Omental fat pad (tissue), 4 donors: ENCODE data around the gene RAD23A. TPM values are rescaled to one million over a fixed set of nuclear protein-coding genes. Genes with fewer than 3 reads are reported as not detected.

Source experiments
- ATAC-seq: fragments of 150-250 bp; one replicate; pipeline ENCODE4 v1.9.1; 2016; ENCODE audit warnings: mild to moderate bottlenecking, moderate library complexity; ENCODE audit not compliant: low FRiP score
- DNase-seq: peaks from one replicate; pipeline ENCODE4 v3.0.0-alpha.2; 2019; ENCODE audit warnings: low spot score
- CTCF ChIP-seq, 3 donors: fragments of 450-650 bp; IDR thresholded peaks; one replicate each; pipeline ENCODE4 v1.5.1; 2016 to 2017; ENCODE audit warnings: antibody characterized with exemption in 3 of 3, mild to moderate bottlenecking in 3 of 3, moderate library complexity in 2 of 3
- total RNA-seq, 4 donors: library from RNA; depleted of rRNA; stranded (reverse); fragments of >200 nt; gene quantifications; one replicate each; pipeline ENCODE4 v1.1.0, GENCODE V29; 2016

Gene RAD23A
- 100 to 1,000 TPM in 1 of 4 donors, 10 to 100 TPM in 3; 65.6 to 119 (median 91.1) TPM for total RNA-seq

GRCh38 chr19:12945479-12946091 is at the start of gene RAD23A:
TSS of gene RAD23A (plus strand) at chr19:12945862. CDS start at chr19:12945949, 87 bp downstream.
- TF ChIP-seq CTCF (IDR thresholded peaks at IDR 0.05), result no peak
- peak; percentile 91 for ATAC-seq
- peak; percentile 98 for DNase-seq

GRCh38 chr19:12896460-12896859 is 49.2 kb upstream of the RAD23A start:
- TF ChIP-seq CTCF (IDR thresholded peaks at IDR 0.05), result no peak
- no peak for DNase-seq
- no peak for ATAC-seq

GRCh38 chr19:12899891-12900518 is 45.7 kb upstream of the RAD23A start:
- TF ChIP-seq CTCF (IDR thresholded peaks at IDR 0.05), result no peak
- ATAC-seq (no peak), DNase-seq (no peak)

- TF ChIP-seq CTCF (IDR thresholded peaks at IDR 0.05), result no peak
- ATAC-seq (no peak), DNase-seq (no peak)
Observed at GRCh38 chr19:12907166-12907565, 38.5 kb upstream of the RAD23A start.

- ATAC-seq, result no peak
Observed at GRCh38 chr19:12912571-12912970, 33.1 kb upstream of the RAD23A start.

GRCh38 chr19:12913011-12913561 is 32.6 kb upstream of the RAD23A start:
- ATAC-seq, result peak; percentile 57
- no peak for TF ChIP-seq CTCF (IDR thresholded peaks at IDR 0.05)
- DNase-seq, result no peak

More at GRCh38 chr19:12912571-12912970, 33.1 kb upstream of the RAD23A start:
- no peak for TF ChIP-seq CTCF (IDR thresholded peaks at IDR 0.05)
- DNase-seq, result no peak
